Measurements from ENCODE around the gene PDILT. TPM values are rescaled to one million over a fixed set of nuclear protein-coding genes. Genes with fewer than 3 reads are reported as not detected.

Gene PDILT
- total and polyA plus RNA-seq, 4 donors: not detected

DNA sequence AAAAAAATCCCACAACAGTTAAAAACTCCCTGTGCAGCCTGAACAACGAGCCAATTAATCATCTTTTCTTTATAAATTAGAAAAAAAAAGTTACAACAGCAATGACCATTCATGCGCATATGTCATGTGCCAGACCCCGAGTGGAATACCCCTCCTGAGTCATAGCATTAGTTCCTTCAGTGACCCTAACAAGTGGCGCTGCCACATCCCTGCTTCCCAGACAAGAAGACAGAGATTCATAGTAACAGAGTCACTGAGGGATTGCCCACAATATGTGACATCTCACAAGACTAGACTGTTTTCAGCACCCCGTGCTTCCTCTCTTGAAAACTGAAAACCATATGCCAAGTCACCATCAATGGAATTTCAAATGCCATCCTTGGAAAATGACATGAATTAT lies 59.9 kb downstream of the PDILT start:
- TF ChIP-seq, protein P1, sequence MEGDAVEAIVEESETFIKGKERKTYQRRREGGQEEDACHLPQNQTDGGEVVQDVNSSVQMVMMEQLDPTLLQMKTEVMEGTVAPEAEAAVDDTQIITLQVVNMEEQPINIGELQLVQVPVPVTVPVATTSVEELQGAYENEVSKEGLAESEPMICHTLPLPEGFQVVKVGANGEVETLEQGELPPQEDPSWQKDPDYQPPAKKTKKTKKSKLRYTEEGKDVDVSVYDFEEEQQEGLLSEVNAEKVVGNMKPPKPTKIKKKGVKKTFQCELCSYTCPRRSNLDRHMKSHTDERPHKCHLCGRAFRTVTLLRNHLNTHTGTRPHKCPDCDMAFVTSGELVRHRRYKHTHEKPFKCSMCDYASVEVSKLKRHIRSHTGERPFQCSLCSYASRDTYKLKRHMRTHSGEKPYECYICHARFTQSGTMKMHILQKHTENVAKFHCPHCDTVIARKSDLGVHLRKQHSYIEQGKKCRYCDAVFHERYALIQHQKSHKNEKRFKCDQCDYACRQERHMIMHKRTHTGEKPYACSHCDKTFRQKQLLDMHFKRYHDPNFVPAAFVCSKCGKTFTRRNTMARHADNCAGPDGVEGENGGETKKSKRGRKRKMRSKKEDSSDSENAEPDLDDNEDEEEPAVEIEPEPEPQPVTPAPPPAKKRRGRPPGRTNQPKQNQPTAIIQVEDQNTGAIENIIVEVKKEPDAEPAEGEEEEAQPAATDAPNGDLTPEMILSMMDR (IDR thresholded peaks at IDR 0.05; ENCODE audit: control extremely low read depth, extremely low read depth): no peak
- ATAC-seq (ENCODE audit: insufficient read depth, low FRiP score) (no peak), DNase-seq (no peak)
- 77 to 81% methylated on average over 5 of the region's 5 CpGs for WGBS, 2 donors
- H3K36me3 ChIP-seq (ENCODE audit: control insufficient read depth in 4 of 4, insufficient read depth in 4 of 4, low read length in 4 of 4): no peaks in the 10 kb centered on the region
- peaks cover 0 to 10% (median 2%) of the 10 kb centered on the region in 3 donors for H3K27me3 ChIP-seq (ENCODE audit: control insufficient read depth in 3 of 3, insufficient read depth in 3 of 3, low read length in 2 of 3)
- H3K9ac ChIP-seq (ENCODE audit: insufficient read depth in 1 of 2, low read length in 2 of 2): no peak overlapping the region
- H3K27ac ChIP-seq (ENCODE audit: low read depth in 1 of 2, low read length in 1 of 2): no peak overlapping the region
- peaks cover 0 to 7% (median 0%) of the 10 kb centered on the region in 4 donors for H3K9me3 ChIP-seq (ENCODE audit: control insufficient read depth in 4 of 4, insufficient read depth in 3 of 4, low read length in 3 of 4)
- H3K4me1 ChIP-seq (ENCODE audit: control insufficient read depth in 5 of 5, insufficient read depth in 5 of 5, low read length in 5 of 5): no peaks in the 10 kb centered on the region
- no peak overlapping the region for H3K4me3 ChIP-seq

DNA sequence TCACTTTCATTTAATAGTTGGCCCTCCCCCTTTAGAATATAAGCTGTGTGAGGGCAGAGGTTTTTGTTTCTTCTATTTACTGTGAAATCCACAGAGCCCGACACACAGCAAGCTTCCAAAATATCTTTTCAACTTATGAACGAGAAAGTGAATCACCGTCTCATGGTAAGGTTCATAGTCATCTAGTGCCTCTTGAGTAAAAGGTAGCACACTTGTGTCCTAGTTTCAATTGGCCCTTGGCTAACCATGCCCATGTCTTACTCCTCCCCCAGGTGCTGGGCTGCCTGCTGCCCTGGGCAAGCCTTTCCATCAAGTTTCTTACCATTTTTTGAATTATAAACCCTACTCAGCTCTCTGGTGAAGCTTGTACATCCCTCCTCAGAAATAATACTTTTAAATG lies 64.8 kb downstream of the PDILT start:
- ATAC-seq (ENCODE audit: insufficient read depth, low FRiP score) (no peak), DNase-seq (no peak)
- peaks cover 0 to 4% (median 0%) of the 10 kb centered on the region in 3 donors for H3K27me3 ChIP-seq (ENCODE audit: control insufficient read depth in 3 of 3, insufficient read depth in 3 of 3, low read length in 2 of 3)
- 77 to 90% methylated on average over 3 of the region's 3 CpGs for WGBS, 2 donors
- H3K27ac ChIP-seq (ENCODE audit: low read depth in 1 of 2, low read length in 1 of 2): no peak overlapping the region
- H3K4me1 ChIP-seq (ENCODE audit: control insufficient read depth in 5 of 5, insufficient read depth in 5 of 5, low read length in 5 of 5): no peaks in the 10 kb centered on the region
- no peak overlapping the region for H3K4me3 ChIP-seq
- H3K9ac ChIP-seq (ENCODE audit: insufficient read depth in 1 of 2, low read length in 2 of 2): no peak overlapping the region
- H3K9me3 ChIP-seq (ENCODE audit: control insufficient read depth in 4 of 4, insufficient read depth in 3 of 4, low read length in 3 of 4): peaks cover 0 to 6% (median 0%) of the 10 kb centered on the region in 4 donors
- TF ChIP-seq, protein P1 (IDR thresholded peaks at IDR 0.05; ENCODE audit: control extremely low read depth, extremely low read depth): no peak
- H3K36me3 ChIP-seq (ENCODE audit: control insufficient read depth in 4 of 4, insufficient read depth in 4 of 4, low read length in 4 of 4): no peaks in the 10 kb centered on the region

DNA sequence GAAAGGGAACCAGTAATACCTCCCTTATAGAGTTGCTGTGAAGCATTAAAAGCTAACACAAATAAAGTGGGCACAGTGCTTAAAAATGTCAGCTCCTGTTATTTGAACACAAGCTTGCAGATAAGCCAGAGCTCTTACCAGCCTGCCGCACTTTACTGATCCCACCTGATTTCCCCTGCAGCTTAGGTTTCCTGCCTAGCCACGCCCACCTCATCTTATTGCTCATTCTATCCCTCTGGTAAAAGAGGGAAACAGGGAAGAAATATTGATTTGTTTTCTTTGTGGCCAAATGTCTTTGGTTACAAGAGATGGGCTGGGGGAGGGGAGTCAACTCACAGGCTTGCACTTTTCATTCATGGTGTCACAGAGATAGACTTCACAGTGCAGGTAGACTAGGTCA lies 67.6 kb downstream of the PDILT start:
- Histone ChIP-seq H3K4me3 (no peak overlapping the region), H3K9ac (ENCODE audit: insufficient read depth in 1 of 2, low read length in 2 of 2) (no peak overlapping the region), H3K9me3 (ENCODE audit: control insufficient read depth in 4 of 4, insufficient read depth in 3 of 4, low read length in 3 of 4) (peaks cover 0 to 4% (median 0%) of the 10 kb centered on the region in 4 donors), H3K36me3 (ENCODE audit: control insufficient read depth in 4 of 4, insufficient read depth in 4 of 4, low read length in 4 of 4) (no peaks in the 10 kb centered on the region), H3K4me1 (ENCODE audit: control insufficient read depth in 5 of 5, insufficient read depth in 5 of 5, low read length in 5 of 5) (no peaks in the 10 kb centered on the region), H3K27ac (ENCODE audit: low read depth in 1 of 2, low read length in 1 of 2) (no peak overlapping the region), H3K27me3 (ENCODE audit: control insufficient read depth in 3 of 3, insufficient read depth in 3 of 3, low read length in 2 of 3) (peaks cover 0 to 4% (median 0%) of the 10 kb centered on the region in 3 donors)
- WGBS, 2 donors: 48 to 58% methylated on average over 2 of the region's 2 CpGs
- TF ChIP-seq, protein P1 (IDR thresholded peaks at IDR 0.05; ENCODE audit: control extremely low read depth, extremely low read depth): no peak
- ATAC-seq (ENCODE audit: insufficient read depth, low FRiP score): no peak
- no peak for DNase-seq

DNA sequence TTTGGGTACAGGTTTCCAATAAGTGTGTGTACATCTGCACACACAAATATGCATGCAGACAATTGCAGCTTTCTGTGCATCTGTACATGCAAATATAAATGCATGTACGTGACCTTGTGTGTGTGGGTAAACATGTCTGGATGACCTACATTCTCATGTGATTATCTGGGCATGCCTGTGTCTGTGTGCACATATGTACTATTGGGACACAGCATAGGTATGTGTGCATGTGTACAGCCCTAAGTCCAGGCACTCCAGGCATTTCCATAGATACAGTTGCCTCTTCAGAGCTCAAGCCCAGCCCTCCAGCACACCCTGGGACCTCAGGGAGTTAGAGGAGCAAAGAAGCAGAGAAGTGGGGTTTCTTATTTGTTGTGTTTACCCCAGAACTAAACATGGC lies 70.1 kb downstream of the PDILT start:
- no peak overlapping the region for H3K4me3 ChIP-seq
- WGBS, 2 donors: 66 to 67% methylated on average over 1 of the region's 1 CpG
- TF ChIP-seq, protein P1 (IDR thresholded peaks at IDR 0.05; ENCODE audit: control extremely low read depth, extremely low read depth): no peak
- H3K27me3 ChIP-seq (ENCODE audit: control insufficient read depth in 3 of 3, insufficient read depth in 3 of 3, low read length in 2 of 3): peaks cover 0 to 4% (median 0%) of the 10 kb centered on the region in 3 donors
- no peaks in the 10 kb centered on the region for H3K36me3 ChIP-seq (ENCODE audit: control insufficient read depth in 4 of 4, insufficient read depth in 4 of 4, low read length in 4 of 4)
- no peak overlapping the region for H3K9ac ChIP-seq (ENCODE audit: insufficient read depth in 1 of 2, low read length in 2 of 2)
- no peak overlapping the region for H3K27ac ChIP-seq (ENCODE audit: low read depth in 1 of 2, low read length in 1 of 2)
- H3K9me3 ChIP-seq (ENCODE audit: control insufficient read depth in 4 of 4, insufficient read depth in 3 of 4, low read length in 3 of 4): peaks cover 0 to 1% (median 0%) of the 10 kb centered on the region in 4 donors
- DNase-seq (no peak), ATAC-seq (ENCODE audit: insufficient read depth, low FRiP score) (no peak)
- H3K4me1 ChIP-seq (ENCODE audit: control insufficient read depth in 5 of 5, insufficient read depth in 5 of 5, low read length in 5 of 5): no peaks in the 10 kb centered on the region

Data from lung (tissue), 12 donors.